Endothelial cell of coronary artery (primary cell): ENCODE data around the gene SLC34A1. TPM values are rescaled to one million over a fixed set of nuclear protein-coding genes. Genes with fewer than 3 reads are reported as not detected.

Experiments
- total RNA-seq: library from RNA; depleted of rRNA; stranded (reverse); fragments of >200 nt; gene quantifications from 2 replicates; pipeline ENCODE4 v1.2.3, GENCODE V29; 2014

Gene SLC34A1, protein sequence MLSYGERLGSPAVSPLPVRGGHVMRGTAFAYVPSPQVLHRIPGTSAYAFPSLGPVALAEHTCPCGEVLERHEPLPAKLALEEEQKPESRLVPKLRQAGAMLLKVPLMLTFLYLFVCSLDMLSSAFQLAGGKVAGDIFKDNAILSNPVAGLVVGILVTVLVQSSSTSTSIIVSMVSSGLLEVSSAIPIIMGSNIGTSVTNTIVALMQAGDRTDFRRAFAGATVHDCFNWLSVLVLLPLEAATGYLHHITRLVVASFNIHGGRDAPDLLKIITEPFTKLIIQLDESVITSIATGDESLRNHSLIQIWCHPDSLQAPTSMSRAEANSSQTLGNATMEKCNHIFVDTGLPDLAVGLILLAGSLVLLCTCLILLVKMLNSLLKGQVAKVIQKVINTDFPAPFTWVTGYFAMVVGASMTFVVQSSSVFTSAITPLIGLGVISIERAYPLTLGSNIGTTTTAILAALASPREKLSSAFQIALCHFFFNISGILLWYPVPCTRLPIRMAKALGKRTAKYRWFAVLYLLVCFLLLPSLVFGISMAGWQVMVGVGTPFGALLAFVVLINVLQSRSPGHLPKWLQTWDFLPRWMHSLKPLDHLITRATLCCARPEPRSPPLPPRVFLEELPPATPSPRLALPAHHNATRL
- total RNA-seq, result not detected in 2 replicates

GRCh38 chr5:177384134-177384533 is at the start of gene SLC34A1:
TSS of gene SLC34A1 (plus strand) at chr5:177384434. CDS start at chr5:177385742, 1,308 bp downstream.

DNA sequence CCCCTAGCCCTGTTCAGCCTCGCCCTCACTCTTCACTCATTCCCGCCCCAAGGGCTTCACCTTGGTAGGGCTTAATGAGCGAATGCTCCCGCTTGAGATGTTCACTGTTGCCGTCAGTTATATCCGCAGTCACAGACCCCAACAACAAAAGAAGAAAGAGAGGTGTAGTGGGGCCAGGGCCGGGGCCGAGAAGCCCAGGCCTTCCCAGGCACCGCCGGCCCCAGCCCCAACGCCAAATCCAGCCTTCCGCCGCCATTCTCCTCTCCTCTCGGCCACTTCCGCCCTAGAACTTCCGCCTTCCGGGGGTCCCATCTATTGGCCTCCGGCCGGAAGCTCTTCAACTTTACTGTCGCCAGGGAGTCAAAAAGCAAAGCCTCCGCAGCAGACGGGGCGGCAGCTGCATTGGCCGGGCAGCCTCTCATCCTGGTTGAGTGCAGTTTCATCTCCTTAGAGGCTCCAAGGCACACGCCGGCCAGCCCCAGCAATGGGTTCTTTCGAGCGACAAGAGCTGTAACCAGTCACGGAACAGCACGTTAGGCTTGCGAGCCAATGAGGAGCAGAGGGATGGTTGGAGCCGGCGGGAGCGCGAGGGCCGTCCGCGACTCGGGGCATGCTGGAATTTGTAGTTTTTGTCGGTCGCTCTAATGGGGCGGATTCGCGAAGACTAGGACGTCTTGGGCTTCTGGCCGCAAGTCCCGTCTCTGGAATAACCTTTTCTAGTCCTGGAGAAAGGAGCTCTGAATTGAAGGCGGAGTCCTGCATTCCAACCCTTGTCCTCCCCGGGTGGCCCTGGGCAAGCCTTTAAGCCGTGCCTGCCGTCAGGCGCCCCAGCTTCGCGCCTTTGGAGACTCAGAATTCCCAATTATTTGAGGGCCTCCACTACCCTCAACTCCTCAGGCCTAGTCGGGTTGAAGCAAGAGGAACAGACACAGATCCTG is 32.6 kb upstream of the SLC34A1 start, which contains the start of gene LMAN2:
Gene LMAN2, minus strand, starts transcription at position 277 of the 938 bp plus-strand sequence. Its CDS starts 21 bp downstream, at position 256.

GRCh38 chr5:177357459-177358351 is 26.5 kb upstream of the SLC34A1 start, which contains the start of gene RGS14:
TSS of gene RGS14 (plus strand) at chr5:177357924. CDS start at chr5:177358025, 101 bp downstream.

DNA sequence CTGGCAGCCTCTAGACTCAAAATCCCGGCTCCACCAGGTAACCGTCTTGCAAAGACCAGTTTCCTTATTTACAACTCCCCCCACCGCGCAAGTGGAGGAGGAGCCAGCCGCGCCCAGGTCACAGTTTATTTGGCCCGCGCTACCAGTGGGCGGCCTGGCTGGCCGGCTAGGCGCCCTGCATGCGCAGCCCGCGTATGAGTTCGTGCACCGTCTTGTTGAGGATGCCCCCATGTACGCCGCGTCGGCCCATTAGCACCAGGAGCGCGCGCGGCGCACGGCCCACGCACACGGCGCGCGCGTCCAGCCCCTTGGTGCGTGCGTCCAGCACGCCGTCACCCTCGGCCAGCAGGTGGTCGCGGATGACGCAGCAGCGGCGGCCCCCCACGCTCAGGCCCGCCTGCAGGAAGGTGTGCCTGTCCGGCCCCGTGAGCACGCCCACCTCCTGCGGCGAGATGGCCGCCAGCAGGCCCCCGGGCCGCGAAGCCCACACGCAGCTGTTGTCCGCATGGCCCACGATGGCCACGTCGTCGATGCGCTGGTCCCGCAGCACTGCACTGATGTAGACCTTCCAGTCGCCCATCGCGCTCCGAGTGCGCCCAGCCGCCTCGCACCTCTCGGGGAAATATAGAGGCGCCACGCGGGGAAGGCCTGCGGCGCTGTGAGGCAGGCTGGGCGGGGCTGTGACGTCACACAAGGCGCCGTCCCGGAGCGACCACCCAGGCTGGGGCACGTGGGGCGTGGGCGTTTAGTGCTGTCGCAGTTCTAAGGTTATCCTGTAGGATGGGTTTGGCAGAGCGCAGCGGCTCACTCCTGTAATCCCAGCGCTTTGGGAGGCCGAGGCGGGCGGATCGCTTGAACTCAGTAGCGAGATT is 16.0 kb downstream of the SLC34A1 start, which contains the start of gene PFN3:
Gene PFN3, minus strand, starts transcription at position 665 of the 872 bp plus-strand sequence. Its CDS starts 85 bp downstream, at position 580.

GRCh38 chr5:177409043-177409801 is 25.0 kb downstream of the SLC34A1 start, which contains the start of gene F12:
TSS of gene F12 (minus strand) at chr5:177409564. CDS start at chr5:177409527, 37 bp downstream.

GRCh38 chr5:177426566-177427210 is 42.5 kb downstream of the SLC34A1 start, which contains the start of gene GRK6:
TSS of gene GRK6 (plus strand) at chr5:177426676. CDS start at chr5:177426846, 170 bp downstream.

DNA sequence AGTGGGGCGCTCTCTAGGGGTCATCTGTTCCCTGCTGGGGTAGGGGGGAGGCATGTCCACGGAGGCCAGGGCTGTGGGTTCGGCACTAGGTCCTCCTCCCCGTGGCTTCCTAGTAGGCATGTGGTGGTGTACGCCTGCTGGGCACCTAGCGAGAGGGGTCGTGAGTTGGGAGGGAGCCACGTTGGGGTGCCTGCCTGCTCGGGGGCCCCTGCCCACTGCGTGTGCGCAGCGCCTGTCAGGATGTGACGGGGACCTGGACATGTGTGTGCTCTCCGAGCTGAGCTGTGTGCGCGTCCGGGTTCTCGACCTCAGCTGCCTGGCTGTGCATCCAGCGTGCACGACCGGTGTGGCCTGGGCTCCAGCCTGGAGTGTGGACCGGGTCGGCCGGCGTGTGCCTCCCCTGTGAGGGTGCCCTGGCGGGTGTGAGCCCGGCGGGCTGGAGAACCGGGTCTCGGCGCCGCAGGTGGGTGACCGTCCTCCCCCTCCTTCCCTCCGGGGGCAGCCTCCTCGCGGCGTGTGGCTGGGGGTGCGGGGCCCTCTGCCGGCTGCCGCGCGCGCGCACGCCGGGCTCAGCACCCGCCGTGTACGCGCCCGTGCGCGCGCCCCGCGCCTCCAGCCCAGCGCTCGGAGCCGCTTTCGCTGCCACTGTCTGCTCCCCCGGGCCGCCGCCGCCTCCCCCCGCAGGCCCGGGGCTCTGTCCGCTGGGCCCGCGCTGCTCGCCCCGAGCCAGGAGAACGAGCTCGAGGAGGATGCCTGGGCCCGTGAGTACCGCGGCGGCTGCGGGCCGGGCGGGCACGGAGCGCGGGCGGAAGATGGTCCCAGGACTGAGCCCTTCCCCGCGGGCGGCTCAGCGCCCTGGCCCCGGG is 62.2 kb downstream of the SLC34A1 start, which contains the start of gene PRR7:
Gene PRR7, plus strand, starts transcription at position 615 of the 866 bp plus-strand sequence. CDS start 8,254 bp downstream, outside the sequence.

Other genes with a start within 250 kb of the SLC34A1 start
- gene RAB24, start 80.7 kb upstream of the SLC34A1 start, total RNA-seq, result 14.0 and 22.0 TPM in 2 replicates
- gene PRELID1, start 80.6 kb upstream of the SLC34A1 start, total RNA-seq, result 114 and 156 TPM in 2 replicates
- gene MXD3, start 72.5 kb upstream of the SLC34A1 start, total RNA-seq, result 6.6 and 12.1 TPM in 2 replicates
- 355 and 366 TPM in 2 replicates for gene LMAN2, start 32.8 kb upstream of the SLC34A1 start, total RNA-seq
- gene RGS14, start 26.5 kb upstream of the SLC34A1 start, total RNA-seq, result 4.5 and 5.5 TPM in 2 replicates
- not detected in 2 replicates for gene PFN3, start 16.2 kb downstream of the SLC34A1 start, total RNA-seq
- 0.56 and 0.99 TPM in 2 replicates for gene F12, start 25.1 kb downstream of the SLC34A1 start, total RNA-seq
- gene GRK6, start 42.2 kb downstream of the SLC34A1 start, total RNA-seq, result 23.5 and 26.3 TPM in 2 replicates
- 3.5 and 5.9 TPM in 2 replicates for gene PRR7, start 62.4 kb downstream of the SLC34A1 start, total RNA-seq
- 204 and 221 TPM in 2 replicates for gene DBN1, start 89.2 kb downstream of the SLC34A1 start, total RNA-seq
- gene PDLIM7, start 113.2 kb downstream of the SLC34A1 start, total RNA-seq, result 75.5 and 132 TPM in 2 replicates
- gene DOK3, start 125.4 kb downstream of the SLC34A1 start, total RNA-seq, result 1.8 and 2.5 TPM in 2 replicates
- gene DDX41, start 132.5 kb downstream of the SLC34A1 start, total RNA-seq, result 129 and 138 TPM in 2 replicates
- gene FAM193B, start 170.1 kb downstream of the SLC34A1 start, total RNA-seq, result 11.5 and 22.0 TPM in 2 replicates
- gene TMED9, start 207.8 kb downstream of the SLC34A1 start, total RNA-seq, result 156 and 233 TPM in 2 replicates
- 29.4 and 35.0 TPM in 2 replicates for gene B4GALT7, start 215.7 kb downstream of the SLC34A1 start, total RNA-seq